ENCODE data around the gene ULK4.
A peak's percentile ranks its signal among the peaks of the same experiment; 100 is the strongest.
"Not testable (repeated sequence)": the region's sequence is repeated elsewhere in the genome, so short reads cannot be mapped to it uniquely, and the experiment has no call there.

The ULK4 gene

DNA sequence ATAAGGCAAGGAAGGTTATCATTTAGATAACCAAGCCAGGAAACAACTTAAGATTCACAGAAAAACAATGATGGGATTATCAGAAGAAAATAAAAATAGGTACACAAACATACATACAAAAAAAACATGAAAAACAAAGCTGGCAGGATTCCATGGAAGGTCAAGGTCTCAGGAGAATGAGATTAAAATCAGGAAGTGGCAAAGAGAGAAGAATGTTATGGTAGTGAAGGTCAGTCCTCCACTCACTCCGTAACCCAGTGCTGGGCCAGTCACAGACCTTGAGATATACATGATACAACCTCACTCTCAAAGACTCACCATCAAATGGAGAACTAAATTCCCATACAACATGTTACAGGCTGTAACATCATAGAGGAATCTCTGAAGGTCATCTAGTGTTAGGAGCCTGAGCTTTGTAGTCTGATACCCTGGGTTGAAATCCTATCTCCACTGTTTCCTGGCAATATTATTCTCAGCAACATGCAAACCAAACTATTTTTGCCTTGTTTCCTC is 668.7 kb downstream of the ULK4 start:
- DNase-seq, result no peak

DNA sequence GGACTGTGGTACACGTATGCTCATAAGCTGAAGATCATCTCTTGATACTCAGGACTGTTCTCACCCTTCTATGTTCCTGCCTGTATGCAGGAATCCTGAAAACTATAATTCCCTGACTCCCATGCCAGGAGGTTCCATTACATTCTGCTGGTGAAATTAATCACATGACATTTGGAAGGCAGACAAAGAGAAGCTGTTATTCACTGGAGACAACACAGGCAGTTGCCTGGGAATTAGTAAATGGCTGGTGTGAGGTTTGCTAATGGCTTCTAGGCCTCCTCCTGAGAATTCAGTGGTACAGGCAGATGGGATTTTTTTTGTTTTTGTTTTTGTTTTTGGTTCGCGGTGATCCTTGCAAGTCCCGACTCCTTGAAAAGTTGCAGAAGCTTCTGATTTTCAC is 671.2 kb downstream of the ULK4 start:
- DNase-seq, result no peak

DNA sequence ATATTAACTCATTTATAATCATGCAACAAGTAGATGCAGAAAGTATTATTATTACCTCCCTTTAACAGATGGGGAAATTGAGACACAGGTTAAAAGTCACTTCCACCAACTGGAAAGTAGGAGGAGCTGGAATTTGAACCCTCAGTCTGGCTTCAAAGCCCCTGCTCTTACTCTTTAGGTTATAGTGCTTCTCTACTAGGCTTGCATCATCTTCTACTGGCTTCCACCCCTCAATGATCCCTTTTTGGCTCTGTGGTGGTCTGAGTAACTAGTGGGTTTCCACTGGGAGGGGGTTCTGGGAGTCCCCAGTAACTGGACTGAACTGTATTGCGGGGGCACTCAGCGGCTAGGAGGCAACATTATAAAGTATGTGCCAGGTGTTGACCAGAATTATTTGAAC is 671.6 kb downstream of the ULK4 start:
- no peak for DNase-seq

DNA sequence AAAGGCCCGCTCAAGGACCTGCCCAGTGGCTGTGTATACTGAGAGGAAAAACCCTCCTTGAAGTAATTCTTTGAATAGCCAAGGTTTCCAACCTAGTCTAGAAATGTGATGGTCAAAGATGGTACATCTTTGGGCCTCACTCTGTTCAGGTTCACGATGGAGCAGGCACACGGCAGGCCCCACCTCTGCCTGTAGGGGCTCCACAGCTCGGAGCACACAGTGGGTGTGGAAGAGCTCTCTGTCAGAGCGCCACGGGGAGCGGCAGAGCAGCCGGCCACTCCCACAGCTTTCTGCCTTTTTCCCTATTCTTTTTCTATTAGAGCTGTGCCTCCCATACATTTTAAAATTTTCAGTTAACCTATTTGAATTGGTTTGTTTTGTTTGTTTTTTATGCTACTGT is 673.1 kb downstream of the ULK4 start:
- no peak for DNase-seq

DNA sequence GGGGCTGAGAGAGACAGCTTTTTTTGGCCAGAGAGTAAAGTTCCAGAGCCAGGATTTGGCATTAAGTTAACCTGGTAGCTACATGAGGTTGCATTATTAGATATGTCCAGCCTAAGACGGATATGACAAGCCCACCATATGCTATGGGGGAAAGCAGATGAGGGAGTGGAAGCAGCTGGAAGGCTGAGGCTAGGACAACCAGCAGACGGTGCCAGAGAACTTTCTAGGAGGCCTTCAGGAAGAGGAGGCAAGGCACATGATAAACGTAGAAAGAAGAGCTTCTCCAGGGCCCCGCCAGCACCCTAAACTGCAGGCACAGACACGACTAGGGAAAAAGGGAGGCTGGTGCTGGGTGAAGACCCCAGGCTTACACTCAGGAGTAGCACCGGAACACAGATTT is 675.6 kb downstream of the ULK4 start:
- DNase-seq, result no peak

DNA sequence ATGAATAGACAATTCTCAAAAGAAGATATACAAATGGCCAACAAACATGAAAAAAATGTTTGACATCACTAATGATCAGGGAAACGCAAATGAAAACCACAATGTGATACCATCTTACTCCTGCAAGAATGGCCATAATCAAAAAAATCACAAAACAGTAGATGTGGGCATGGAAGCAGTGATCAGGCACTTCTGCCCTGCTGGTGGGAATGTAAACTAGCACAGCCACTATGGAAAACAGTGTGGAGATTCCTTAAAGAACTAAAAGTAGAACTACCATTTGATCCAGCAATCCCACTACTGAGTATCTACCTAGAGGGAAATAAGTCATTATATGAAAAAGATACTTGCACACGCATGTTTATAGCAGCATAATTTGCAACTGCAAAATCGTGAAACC is 677.0 kb downstream of the ULK4 start:
- not testable (repeated sequence) for DNase-seq

DNA sequence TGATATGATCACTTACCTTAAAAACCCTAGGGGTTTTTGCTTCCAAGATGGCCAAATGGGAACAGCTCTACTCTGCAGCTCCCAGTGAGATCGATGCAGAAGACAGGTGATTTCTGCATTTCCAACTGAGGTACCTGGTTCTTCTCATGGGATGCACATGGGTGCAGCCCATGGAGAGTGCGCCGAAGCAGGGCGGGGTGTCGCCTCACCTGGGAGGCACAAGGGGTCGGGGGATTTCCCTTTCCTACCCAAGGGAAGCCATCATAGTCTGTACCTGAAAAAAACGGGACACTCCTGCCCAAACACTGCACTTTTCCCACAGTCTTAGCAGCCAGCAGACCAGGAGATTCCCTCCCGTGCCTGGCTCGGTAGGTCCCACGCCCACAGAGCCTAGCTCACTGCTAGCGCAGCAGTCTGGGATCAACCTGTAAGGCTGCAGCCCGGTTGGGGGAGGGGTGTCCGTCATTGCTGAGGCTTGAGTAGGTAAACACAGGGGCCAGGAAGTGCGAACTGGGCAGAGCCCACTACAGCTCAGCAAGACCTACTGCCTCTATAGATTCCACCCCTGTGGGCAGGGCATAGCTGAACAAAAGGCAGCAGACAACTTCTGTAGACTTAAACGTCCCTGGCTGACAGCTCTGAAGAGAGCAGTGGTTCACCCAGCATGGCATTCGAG is 684.0 kb downstream of the ULK4 start:
- peak; percentile 11 for DNase-seq

DNA sequence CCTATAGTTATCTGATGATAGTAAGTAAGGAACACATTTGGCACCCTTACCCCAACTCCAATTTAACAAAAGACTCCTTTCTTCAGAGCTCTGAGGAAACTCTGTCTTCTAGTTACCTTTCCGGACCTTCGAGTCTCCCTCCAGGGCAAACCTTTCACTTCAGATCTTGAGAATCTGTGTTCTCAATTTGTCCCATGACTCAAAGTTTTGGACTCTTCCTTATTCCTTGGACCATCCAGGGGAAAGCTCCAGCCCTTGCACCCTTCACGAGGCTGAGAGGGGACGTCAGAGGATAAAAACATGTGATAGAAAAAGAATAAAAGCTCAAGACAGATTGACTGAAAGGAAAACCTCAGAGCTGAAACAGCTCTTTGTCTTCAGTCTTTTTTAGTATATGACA is 685.7 kb downstream of the ULK4 start:
- no peak for DNase-seq

DNA sequence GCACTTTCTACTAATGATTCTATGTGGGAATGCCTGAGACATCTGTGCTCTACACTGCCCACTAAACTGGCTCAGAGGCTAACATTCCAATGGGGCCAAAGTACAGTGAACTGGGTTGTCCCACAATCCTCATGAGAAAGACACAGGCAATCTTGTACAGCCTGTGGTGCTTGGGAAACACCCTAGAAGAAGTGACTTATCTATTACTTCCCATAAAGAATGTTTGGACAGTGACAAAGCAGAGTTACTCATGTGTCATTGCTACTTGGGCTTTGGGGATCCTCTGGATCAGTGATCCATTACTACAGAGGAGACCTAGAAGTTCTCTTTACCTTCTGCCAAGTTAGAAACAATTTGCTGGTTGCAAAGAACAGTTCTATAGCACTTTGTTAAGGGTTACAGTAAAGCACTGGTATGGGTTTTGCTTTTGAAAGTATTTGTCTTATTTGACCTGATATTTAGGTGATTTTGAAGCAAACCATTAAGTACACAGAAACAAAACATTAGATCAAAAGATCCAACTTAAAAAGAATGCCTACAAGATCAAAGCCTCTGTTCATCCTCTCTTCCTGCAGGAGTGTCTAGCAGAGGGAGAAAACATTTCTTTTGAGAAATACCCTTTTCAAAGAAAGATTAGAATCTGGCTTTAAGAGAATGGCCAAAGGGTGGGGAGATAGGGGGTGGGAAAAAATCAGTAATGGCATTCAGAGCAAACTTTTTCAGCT is 686.8 kb downstream of the ULK4 start:
- DNase-seq, result no peak

DNA sequence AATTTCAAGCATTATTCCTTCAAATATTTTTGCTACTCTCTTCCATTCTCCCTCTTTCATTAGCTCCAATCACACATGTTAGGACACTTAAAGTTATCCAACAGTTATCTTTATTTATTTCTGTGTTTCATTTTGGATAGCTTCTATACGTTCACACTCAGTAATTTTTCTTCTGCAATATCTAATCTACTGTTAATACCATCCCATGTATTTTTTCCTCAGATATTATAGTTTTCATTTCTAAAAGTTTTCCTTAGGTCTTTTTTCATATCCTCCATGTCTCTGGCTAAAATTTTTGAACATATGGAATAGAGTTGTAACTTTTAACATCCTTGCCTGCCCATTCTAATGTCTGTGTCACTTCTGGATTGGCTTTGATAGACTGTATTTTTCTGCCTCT is 689.2 kb downstream of the ULK4 start:
- no peak for DNase-seq

DNA sequence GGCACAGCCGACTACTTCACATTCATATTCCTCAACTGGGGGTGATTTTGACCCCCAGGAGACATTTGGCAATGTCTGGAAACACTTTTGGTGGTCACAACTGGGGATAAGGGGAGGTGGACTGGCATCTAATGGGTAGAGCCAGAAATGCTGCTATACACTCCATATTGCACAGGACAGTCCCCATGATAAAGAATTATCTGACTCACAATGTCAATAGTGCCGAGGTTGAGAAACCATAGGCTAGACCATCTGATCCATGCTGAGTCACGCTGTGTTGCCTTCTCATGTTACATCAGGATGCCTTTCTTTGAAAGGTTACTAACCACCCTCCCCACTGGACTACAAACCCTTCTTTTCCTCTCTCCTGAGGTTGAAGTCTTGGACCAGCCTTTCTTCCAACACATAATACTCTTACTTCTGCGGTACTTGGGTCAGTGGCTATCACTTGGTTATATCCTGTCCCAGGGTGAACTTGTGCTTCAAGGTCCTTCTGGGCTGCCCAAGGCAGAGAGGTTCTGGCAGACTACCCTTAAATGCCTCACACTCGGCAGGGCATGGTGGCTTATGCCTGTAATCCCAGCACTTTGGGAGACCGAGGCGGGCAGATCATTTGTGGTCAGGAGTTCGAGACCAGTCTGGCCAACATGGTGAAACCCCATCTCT is 693.8 kb downstream of the ULK4 start:
- DNase-seq, result peak; percentile 62

DNA sequence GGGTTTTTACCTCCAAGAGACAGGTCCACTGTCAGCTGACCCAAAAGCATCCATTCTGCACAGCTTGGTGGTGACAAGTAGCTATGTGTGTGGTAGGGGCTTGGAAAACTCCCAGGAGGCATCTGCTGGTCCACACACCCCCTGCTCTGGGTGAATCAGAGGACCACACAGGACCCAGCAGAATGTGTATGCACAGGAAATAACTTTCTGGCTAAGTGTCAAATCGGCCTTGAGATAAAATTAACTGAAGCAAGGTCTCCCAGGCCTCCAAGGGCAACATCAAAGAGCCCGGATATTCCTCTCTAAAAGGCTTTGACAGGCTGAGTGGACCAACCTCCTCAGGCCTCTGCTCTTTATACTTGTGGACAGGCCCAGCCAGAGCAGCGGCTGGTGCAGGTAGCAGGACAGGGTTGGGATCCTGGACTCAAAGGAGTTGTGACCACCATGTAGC is 696.1 kb downstream of the ULK4 start:
- no peak for DNase-seq

DNA sequence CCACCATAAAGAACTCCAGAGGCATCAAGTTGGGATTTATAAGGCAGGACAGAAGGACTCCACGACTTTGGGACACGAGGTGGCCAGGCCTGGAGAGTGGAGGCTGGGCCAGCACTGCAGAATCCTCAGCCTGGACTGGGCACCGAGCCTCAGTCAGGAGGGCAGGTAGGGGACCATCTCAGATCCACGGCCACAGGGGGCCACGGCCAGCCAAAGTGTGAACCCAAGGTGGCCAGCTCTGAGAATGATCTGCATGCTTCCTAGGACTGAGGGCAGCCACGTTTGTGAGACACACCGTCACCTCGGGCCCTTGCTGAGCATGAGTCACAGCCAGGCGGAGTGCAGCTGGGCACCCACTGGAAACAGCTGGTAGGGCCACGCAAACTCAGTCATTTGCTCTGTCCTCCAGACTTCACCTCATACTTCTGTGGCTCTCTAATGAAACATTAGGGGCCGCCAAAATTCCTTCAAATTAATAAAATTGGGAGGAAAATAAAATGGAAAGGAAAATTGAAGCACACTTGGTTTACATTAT is 696.8 kb downstream of the ULK4 start:
- no peak for DNase-seq

DNA sequence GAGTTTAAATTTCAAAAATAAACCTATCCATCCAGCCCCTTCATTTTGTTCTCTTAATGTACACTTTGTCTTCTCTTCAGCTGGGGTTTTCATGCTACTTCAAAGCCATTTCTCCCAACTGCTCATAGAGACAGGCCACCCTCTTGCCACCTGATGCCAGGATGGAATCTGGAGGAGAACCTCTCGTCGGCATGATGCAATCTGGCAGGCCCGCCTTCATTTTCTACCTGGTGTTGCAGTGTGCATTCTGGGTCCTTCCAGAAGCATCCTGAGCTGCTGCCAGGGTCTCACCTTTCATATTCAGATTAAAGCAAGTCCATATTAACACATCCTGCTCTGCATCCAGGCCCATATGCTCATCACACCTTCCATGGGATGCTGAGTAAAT is 701.8 kb downstream of the ULK4 start:
- DNase-seq, result peak; percentile 12

DNA sequence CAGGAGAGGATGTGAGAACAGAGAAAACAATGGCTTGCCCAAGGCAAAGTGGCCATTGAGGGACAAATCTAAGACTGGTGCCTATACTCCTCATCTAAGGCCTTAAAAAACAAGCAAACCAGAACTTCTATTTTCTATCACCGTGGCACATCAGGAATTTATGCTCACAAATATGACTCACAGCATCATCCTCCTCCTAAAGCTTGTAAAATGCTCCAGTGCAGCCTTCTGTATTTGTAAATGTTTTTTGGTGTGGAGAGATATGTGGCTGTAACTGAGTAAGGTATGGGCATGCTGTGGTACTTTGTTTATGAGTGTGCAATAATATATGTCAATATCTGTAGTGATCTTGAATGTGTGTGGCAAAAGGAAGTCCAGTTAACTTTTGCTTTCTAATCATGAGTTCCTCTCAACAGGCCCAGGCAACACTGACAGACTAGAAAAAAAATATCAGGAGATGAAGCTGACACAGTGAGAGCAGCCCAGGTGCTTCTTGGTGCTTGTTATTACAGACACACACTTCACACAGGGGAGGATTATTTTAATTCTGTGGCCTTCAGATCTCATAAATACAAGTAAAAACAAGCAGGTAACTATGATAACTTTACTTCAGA is 702.3 kb downstream of the ULK4 start:
- no peak for DNase-seq

DNA sequence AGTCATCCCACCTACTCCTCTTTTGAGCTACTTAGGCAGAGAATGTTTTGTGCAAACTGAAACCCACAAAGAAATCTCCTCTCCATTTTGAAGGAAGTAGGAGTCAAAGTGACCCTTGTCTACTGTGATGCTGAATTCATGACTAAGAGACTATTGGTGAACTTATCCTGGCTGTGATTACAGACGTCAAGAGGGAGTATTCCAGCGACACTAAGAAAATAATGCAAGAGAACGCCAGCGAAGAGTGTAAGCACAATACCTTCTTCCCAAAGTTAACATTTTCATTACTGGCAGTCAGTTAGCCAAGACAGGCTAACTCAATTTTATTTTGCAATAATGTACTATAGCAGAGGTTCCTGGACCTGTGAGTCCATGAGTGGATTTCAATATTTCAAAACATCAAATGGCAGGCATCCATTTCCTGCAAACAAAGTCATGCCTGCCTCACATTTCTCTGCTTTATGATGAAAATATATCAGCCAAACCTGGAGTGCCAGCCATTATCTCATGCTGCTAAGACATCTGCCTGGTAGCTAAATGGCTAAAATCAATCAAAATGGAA is 703.6 kb downstream of the ULK4 start:
- DNase-seq, result no peak

DNA sequence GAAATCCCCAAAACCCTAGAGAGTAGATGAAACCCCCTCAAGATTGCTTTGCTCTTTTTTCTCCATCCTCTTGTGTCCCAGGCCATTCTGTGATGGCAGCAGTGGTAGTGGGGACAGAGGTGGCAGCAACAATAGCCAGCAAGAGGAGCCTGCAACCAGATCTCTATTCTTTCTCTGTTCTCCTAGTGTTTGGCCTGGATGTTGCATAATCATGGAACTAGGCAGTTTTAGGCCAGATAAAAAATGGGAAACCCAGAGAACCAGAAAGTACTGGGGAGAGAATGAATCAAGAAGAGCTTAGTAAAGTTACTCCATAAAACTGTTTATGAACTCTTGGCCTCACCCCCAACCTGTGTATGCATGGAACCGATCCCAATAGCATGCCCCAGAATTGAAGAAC is 710.3 kb downstream of the ULK4 start:
- DNase-seq, result no peak

DNA sequence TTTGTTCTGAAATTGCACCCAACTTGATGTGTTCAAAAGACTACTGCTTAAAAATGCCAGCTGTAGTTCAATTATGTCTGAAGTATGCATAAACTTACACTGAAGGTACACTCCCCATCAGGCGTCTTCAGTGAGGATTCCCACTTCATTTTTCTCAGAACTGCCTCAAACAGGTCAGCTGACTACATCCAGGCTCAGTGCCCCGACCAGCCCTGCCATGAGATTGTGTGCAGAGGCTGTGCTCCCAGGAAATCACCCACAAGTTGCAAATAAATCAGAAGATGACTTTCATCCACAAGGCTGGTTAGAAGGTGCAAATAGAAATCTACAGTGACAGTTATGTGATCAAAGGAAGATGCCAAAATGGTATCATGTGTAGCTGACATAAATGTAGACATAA is 711.1 kb downstream of the ULK4 start:
- DNase-seq, result no peak

DNA sequence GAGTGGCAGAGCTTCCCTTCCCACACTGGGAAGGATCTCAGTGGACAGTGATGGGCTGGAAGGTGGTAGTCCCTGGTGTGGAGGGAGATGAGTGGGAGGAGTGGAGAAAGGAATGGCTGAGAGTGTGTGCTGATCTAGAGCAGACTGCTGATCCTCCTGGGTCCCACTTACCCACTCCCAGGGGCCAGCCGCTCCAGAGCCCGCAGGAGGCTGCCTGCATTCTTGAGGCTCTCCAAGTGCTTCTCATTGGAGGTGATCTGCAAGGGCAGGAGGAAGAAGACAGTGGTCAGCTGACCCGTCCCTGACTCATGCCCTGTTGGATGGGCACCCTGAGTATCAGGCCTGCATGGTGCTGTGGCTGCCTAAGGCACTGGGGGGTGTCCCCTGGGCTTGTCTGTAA is 712.6 kb downstream of the ULK4 start:
- no peak for DNase-seq

DNA sequence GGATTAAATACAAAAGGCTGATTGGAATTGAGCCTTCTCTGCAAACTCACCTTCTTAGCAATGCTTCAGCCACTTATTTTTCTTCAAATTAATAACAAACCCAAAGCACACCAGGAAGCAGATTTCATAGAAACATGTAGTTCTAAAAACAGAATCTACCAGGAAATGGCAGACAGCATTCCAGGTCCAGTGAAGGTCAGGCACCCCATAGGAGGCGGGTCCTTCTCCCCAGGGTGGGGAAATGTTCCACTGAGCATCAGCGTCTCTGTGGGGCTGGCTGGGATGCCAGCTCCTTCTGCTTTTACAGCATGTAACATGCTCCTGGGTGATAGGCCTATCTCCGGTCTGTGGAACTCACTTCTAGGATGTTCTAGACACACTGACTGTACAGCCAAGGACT is 713.4 kb downstream of the ULK4 start:
- DNase-seq, result no peak

DNA sequence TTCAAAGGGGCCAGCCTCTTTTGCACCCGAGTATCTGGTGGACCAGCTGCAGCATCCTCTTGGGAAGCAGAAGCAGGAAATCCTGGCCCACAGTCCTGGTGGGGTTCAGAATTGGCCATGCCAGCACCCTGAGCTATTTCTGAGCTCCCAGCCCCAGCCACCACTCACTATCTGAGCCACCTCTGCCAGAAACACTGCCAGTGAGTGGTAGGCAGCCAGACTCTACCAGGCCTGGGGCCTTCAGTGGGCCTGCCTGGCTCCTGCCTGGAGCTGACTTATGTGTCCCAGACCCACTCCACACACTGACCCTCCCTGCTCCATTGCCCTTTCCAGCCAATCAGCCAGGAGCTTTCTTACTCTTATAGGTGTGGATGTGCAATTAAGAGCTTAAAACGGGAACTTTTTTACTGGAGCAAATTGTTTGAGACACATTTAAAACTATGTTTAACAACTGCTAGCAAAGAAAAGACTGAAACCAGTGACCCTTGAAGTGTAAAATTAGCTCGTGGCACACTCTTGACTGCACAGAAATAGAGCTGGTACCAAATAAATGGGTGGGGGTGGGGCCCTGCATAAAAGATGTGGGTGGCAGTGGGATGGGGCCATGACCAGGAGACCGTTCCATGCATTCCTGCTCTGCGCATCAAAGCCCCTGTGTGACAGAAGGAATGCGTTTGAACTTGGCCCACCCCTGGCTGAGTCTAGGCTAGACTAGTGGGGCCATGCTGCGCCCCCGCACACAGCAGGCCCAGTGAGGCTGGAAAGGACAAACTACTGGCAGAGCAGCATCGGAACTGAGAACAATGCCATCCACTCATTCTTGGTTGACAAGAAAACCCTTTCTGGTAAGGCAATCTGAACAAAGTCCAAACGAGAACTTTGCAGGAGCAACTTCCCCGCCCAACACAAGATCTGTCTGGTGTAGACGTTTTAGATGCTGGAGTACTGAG is 714.6 kb downstream of the ULK4 start:
- DNase-seq, result no peak

All from NCI-H510A treated with DMSO at 0.1 percent for 48 hours (cell line).